Type B pancreatic cell (in vitro differentiated cells): ENCODE data around the gene JAG2. TPM values are rescaled to one million over a fixed set of nuclear protein-coding genes. Genes with fewer than 3 reads are reported as not detected.

Source experiments
- DNase-seq: peaks from one replicate; pipeline ENCODE4 v3.0.0; 2021; ENCODE audit warnings: mixed read lengths; ENCODE audit not compliant: unreplicated experiment; ENCODE audit errors: extremely low spot score
- H3K27ac Mint-ChIP-seq: 2 replicates; pipeline ENCODE4 v1.8.0; 2021; ENCODE audit warnings: mild to moderate bottlenecking, mixed read lengths
- H3K27me3 Mint-ChIP-seq: 2 replicates; pipeline ENCODE4 v1.8.0; 2021; ENCODE audit warnings: mixed read lengths
- H3K36me3 Mint-ChIP-seq: 2 replicates; pipeline ENCODE4 v1.8.0; 2021; ENCODE audit warnings: mixed read lengths
- H3K4me1 Mint-ChIP-seq: one replicate; pipeline ENCODE4 v1.8.0; 2021; ENCODE audit warnings: mixed read lengths; ENCODE audit not compliant: unreplicated experiment
- H3K4me3 Mint-ChIP-seq: 2 replicates; pipeline ENCODE4 v1.8.0; 2021; ENCODE audit warnings: mild to moderate bottlenecking, mixed read lengths
- H3K9me3 Mint-ChIP-seq: 2 replicates; pipeline ENCODE4 v1.8.0; 2021; ENCODE audit warnings: mixed read lengths
- CTCF ChIP-seq: fragments of 200-600 bp; sonication (generic); conservative IDR thresholded peaks from 2 replicates; pipeline ENCODE4 v1.5.0; 2021; ENCODE audit warnings: antibody characterized with exemption, mild to moderate bottlenecking
- total RNA-seq: library from RNA; stranded (reverse); gene quantifications from 2 replicates; pipeline ENCODE4 v1.2.1, GENCODE V29; 2021; ENCODE audit warnings: low replicate concordance

Gene JAG2
- total RNA-seq, 1 donor from 2014 or later: 16.5 TPM

- Mint-ChIP-seq H3K4me1 (no peaks in the 10 kb centered on the region), H3K27me3 (no peaks in the 10 kb centered on the region), H3K4me3 (no peak overlapping the region), H3K36me3 (no peaks in the 10 kb centered on the region), H3K27ac (no peak overlapping the region), H3K9me3 (no peaks in the 10 kb centered on the region)
- no peak for DNase-seq
- no peak for TF ChIP-seq CTCF
These were observed 37.2 kb upstream of the JAG2 start for GRCh38 chr14:105205673-105206208.

GRCh38 chr14:105204931-105205672 lies 36.5 kb upstream of the JAG2 start:
- Mint-ChIP-seq H3K4me3 (no peak overlapping the region), H3K4me1 (no peaks in the 10 kb centered on the region), H3K9me3 (no peaks in the 10 kb centered on the region), H3K27me3 (no peaks in the 10 kb centered on the region), H3K27ac (no peak overlapping the region), H3K36me3 (no peaks in the 10 kb centered on the region)
- TF ChIP-seq CTCF: no peak
- DNase-seq: no peak

- H3K36me3 Mint-ChIP-seq: no peaks in the 10 kb centered on the region
- no peak overlapping the region for H3K4me3 Mint-ChIP-seq
- no peak for TF ChIP-seq CTCF
- H3K9me3 Mint-ChIP-seq: no peaks in the 10 kb centered on the region
- no peaks in the 10 kb centered on the region for H3K4me1 Mint-ChIP-seq
- H3K27me3 Mint-ChIP-seq: no peaks in the 10 kb centered on the region
- DNase-seq: no peak
- no peak overlapping the region for H3K27ac Mint-ChIP-seq
These were observed 35.8 kb upstream of the JAG2 start for GRCh38 chr14:105204206-105204930.

GRCh38 chr14:105203701-105204100 lies 35.1 kb upstream of the JAG2 start:
- Mint-ChIP-seq H3K27ac (no peak overlapping the region), H3K4me3 (no peak overlapping the region), H3K4me1 (no peaks in the 10 kb centered on the region), H3K27me3 (peaks cover 3% of the 10 kb centered on the region), H3K9me3 (no peaks in the 10 kb centered on the region), H3K36me3 (no peaks in the 10 kb centered on the region)
- no peak for DNase-seq
- TF ChIP-seq CTCF: no peak

- H3K36me3 Mint-ChIP-seq: no peaks in the 10 kb centered on the region
- H3K4me3 Mint-ChIP-seq: no peak overlapping the region
- DNase-seq: peak; percentile 87
These were observed 34.5 kb upstream of the JAG2 start for GRCh38 chr14:105203057-105203531.

More at GRCh38 chr14:105203057-105203531, 34.5 kb upstream of the JAG2 start:
- peak; percentile 98 for TF ChIP-seq CTCF
- Mint-ChIP-seq H3K27me3 (peaks cover 7% of the 10 kb centered on the region), H3K4me1 (no peaks in the 10 kb centered on the region), H3K27ac (no peak overlapping the region), H3K9me3 (no peaks in the 10 kb centered on the region)
